Measurements from ENCODE around the gene OR8J1.
"Not testable (repeated sequence)": the region's sequence is repeated elsewhere in the genome, so short reads cannot be mapped to it uniquely, and the experiment has no call there.

The OR8J1 gene

GRCh38 chr11:56353991-56354390 lies at the start of gene OR8J1:
OR8J1 (plus strand) TSS chr11:56354291; CDS start chr11:56360247, 5,956 bp downstream.
- no peaks in the 10 kb centered on the region for H3K36me3 Mint-ChIP-seq (ENCODE audit: low read depth)
- H3K9me3 Mint-ChIP-seq: peaks cover 4% of the 10 kb centered on the region
- H3K4me1 Mint-ChIP-seq (ENCODE audit: low read depth): no peaks in the 10 kb centered on the region
- no peaks in the 10 kb centered on the region for H3K27me3 Mint-ChIP-seq
- no peak within 1 kb of the TSS for H3K4me3 Mint-ChIP-seq
- no peak within 1 kb of the TSS for H3K27ac Mint-ChIP-seq
- DNase-seq: no peak

GRCh38 chr11:56307836-56308235 lies 46.3 kb upstream of the OR8J1 start:
- Mint-ChIP-seq H3K9me3 (peaks cover 24% of the 10 kb centered on the region), H3K27me3 (no peaks in the 10 kb centered on the region), H3K27ac (no peak overlapping the region), H3K4me3 (no peak overlapping the region), H3K36me3 (ENCODE audit: low read depth) (no peaks in the 10 kb centered on the region), H3K4me1 (ENCODE audit: low read depth) (no peaks in the 10 kb centered on the region)
- DNase-seq: no peak

DNA sequence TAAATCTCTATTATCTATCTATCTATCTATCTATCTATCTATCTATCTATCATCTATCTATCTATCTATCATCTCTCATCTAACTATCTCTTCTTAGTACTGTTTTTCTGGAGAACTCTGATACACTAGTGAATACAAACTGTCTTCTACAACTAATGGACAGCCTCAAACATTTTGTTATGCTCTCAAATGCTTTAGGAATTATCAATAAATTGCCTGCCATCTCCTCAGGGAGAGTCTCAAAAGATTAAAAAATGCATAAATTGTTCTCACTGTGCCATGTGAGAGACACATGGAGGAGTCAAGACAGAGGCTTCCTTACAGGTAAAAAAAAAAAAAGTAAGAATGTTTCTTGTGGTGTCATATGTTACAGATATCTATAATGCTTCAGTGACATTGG lies 39.2 kb upstream of the OR8J1 start, which contains the start of gene OR8K3:
OR8K3 (plus strand) TSS at position 301 of the 400 bp plus-strand sequence. CDS start 3,163 bp downstream, outside the sequence.
- no peak for DNase-seq
- H3K36me3 Mint-ChIP-seq (ENCODE audit: low read depth): no peaks in the 10 kb centered on the region
- no peak within 1 kb of the TSS for H3K27ac Mint-ChIP-seq
- H3K9me3 Mint-ChIP-seq: peaks cover 4% of the 10 kb centered on the region
- H3K4me3 Mint-ChIP-seq: no peak within 1 kb of the TSS
- no peaks in the 10 kb centered on the region for H3K4me1 Mint-ChIP-seq (ENCODE audit: low read depth)
- no peaks in the 10 kb centered on the region for H3K27me3 Mint-ChIP-seq

DNA sequence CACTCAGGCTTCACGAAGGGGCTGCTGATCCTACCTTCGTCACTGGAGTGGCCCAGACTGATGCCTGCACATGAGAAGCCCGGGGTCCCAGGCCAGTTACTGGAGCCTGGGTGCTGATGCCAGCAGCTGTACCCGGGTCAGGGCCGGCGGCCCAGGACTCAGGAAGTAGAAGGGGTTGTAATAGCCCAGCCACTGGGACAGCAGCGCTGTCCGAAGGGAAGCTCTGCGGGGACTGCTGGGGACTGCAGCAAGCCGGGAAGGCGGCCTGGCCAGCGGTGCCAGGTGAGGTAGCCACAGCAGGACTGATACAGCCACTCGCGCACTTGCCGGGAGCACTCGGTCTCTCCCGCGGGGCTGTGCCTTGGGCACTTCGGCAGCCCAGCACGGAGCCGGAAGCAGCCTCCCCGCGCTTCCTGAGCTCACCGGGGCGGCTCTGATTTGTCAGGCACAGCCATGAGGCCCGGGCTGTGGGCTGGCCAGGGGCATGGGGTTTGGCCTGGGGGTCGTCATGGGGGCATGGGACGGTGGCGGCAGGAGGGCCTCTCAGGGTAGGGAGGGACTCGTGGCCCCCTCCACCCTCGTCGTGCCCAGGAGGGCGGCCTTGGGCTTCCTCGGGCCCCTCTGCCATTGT lies 22.1 kb upstream of the OR8J1 start:
- Mint-ChIP-seq H3K27ac (no peak overlapping the region), H3K4me3 (no peak overlapping the region), H3K9me3 (peaks cover 14% of the 10 kb centered on the region), H3K27me3 (no peaks in the 10 kb centered on the region), H3K4me1 (ENCODE audit: low read depth) (no peaks in the 10 kb centered on the region), H3K36me3 (ENCODE audit: low read depth) (no peaks in the 10 kb centered on the region)
- DNase-seq: no peak

GRCh38 chr11:56333156-56333555 lies 20.9 kb upstream of the OR8J1 start:
- no peak overlapping the region for H3K4me3 Mint-ChIP-seq
- no peaks in the 10 kb centered on the region for H3K36me3 Mint-ChIP-seq (ENCODE audit: low read depth)
- H3K27ac Mint-ChIP-seq: no peak overlapping the region
- no peaks in the 10 kb centered on the region for H3K27me3 Mint-ChIP-seq
- H3K9me3 Mint-ChIP-seq: peaks cover 15% of the 10 kb centered on the region
- DNase-seq: no peak
- H3K4me1 Mint-ChIP-seq (ENCODE audit: low read depth): no peaks in the 10 kb centered on the region

DNA sequence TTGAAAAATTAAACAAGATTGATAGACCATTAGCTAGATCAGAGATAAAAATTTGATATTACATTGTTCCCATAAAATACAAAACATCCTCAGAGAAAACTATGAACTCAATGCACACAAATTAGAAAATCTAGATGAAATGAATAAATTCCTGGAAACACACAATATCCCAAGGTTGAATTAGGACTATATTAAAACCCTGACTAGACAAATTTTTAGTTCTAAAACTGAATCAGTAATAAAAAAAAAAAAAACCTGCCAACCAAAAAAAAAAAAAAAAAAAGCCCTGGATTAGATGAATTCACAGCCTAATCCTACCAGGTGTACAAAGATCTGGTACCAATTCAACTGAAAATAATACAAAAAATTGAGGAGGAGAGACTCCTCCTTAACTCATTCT lies 13.8 kb upstream of the OR8J1 start:
- Mint-ChIP-seq H3K36me3 (ENCODE audit: low read depth) (no peaks in the 10 kb centered on the region), H3K4me3 (no peak overlapping the region), H3K27ac (no peak overlapping the region), H3K27me3 (no peaks in the 10 kb centered on the region), H3K9me3 (peaks cover 38% of the 10 kb centered on the region), H3K4me1 (ENCODE audit: low read depth) (no peaks in the 10 kb centered on the region)
- no peak for DNase-seq

DNA sequence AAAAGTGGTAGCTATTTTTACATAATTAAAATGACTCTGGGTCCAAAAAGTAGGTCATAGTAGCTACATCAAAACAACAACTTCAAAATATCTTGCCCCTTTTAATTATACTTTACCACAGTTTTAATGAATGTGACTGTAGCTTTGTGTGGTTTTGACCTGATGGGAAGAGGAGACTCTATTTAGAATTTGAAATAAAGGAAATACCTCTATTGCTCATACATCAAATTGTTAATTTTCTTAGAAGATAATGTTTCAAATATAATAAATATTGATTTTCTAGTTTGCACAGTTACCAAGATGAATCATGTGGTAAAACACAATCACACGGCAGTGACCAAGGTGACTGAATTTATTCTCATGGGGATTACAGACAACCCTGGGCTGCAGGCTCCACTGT lies 8.4 kb upstream of the OR8J1 start, which contains the start of gene OR8K1:
OR8K1 (plus strand) TSS at position 301 of the 400 bp plus-strand sequence; CDS start at position 301, 0 bp downstream.
- H3K27me3 Mint-ChIP-seq: no peaks in the 10 kb centered on the region
- DNase-seq: no peak
- H3K36me3 Mint-ChIP-seq (ENCODE audit: low read depth): no peaks in the 10 kb centered on the region
- no peak within 1 kb of the TSS for H3K27ac Mint-ChIP-seq
- H3K4me3 Mint-ChIP-seq: no peak within 1 kb of the TSS
- no peaks in the 10 kb centered on the region for H3K4me1 Mint-ChIP-seq (ENCODE audit: low read depth)
- peaks cover 27% of the 10 kb centered on the region for H3K9me3 Mint-ChIP-seq

- H3K36me3 Mint-ChIP-seq (ENCODE audit: low read depth): no peaks in the 10 kb centered on the region
- no peaks in the 10 kb centered on the region for H3K4me1 Mint-ChIP-seq (ENCODE audit: low read depth)
- H3K27ac Mint-ChIP-seq: no peak within 1 kb of the TSS
- DNase-seq: no peak
- peaks cover 13% of the 10 kb centered on the region for H3K9me3 Mint-ChIP-seq
- no peak within 1 kb of the TSS for H3K4me3 Mint-ChIP-seq
- no peaks in the 10 kb centered on the region for H3K27me3 Mint-ChIP-seq
Observed at GRCh38 chr11:56375324-56375723, 21.2 kb downstream of the OR8J1 start, which contains the start of gene OR8U1. OR8U1 (plus strand) TSS chr11:56375624; CDS start chr11:56375624, 0 bp downstream.

GRCh38 chr11:56380120-56380519 lies 26.0 kb downstream of the OR8J1 start:
- no peaks in the 10 kb centered on the region for H3K27me3 Mint-ChIP-seq
- peaks cover 19% of the 10 kb centered on the region for H3K9me3 Mint-ChIP-seq
- no peaks in the 10 kb centered on the region for H3K36me3 Mint-ChIP-seq (ENCODE audit: low read depth)
- no peak overlapping the region for H3K4me3 Mint-ChIP-seq
- no peak for DNase-seq
- H3K27ac Mint-ChIP-seq: no peak overlapping the region
- H3K4me1 Mint-ChIP-seq (ENCODE audit: low read depth): no peaks in the 10 kb centered on the region

DNA sequence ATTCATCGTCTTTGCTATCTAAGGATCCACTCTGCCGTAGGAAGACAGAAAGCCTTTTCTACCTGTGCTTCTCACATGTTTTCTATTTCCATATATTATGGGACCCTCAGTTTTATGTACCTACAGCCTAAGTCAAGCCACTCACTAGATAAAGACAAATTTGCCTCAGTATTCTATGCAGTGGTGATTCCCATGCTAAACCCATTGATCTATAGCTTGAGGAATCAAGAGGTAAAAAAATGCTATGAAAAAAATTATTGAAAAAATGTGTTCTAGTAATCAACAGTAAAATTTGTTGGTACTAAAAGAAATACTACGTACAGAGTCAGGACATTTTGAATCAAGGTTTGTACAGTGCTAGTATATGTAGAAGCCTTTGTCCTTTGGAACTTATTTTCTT lies 40.3 kb downstream of the OR8J1 start:
- Mint-ChIP-seq H3K4me1 (ENCODE audit: low read depth) (no peaks in the 10 kb centered on the region), H3K9me3 (peaks cover 26% of the 10 kb centered on the region), H3K27me3 (no peaks in the 10 kb centered on the region), H3K36me3 (ENCODE audit: low read depth) (no peaks in the 10 kb centered on the region), H3K4me3 (no peak overlapping the region), H3K27ac (no peak overlapping the region)
- DNase-seq: no peak

- Mint-ChIP-seq H3K4me3 (no peak overlapping the region), H3K4me1 (ENCODE audit: low read depth) (no peaks in the 10 kb centered on the region), H3K9me3 (peaks cover 22% of the 10 kb centered on the region), H3K27ac (no peak overlapping the region), H3K36me3 (ENCODE audit: low read depth) (no peaks in the 10 kb centered on the region), H3K27me3 (no peaks in the 10 kb centered on the region)
- DNase-seq: no peak
Observed at GRCh38 chr11:56396047-56396446, 42.0 kb downstream of the OR8J1 start.

DNA sequence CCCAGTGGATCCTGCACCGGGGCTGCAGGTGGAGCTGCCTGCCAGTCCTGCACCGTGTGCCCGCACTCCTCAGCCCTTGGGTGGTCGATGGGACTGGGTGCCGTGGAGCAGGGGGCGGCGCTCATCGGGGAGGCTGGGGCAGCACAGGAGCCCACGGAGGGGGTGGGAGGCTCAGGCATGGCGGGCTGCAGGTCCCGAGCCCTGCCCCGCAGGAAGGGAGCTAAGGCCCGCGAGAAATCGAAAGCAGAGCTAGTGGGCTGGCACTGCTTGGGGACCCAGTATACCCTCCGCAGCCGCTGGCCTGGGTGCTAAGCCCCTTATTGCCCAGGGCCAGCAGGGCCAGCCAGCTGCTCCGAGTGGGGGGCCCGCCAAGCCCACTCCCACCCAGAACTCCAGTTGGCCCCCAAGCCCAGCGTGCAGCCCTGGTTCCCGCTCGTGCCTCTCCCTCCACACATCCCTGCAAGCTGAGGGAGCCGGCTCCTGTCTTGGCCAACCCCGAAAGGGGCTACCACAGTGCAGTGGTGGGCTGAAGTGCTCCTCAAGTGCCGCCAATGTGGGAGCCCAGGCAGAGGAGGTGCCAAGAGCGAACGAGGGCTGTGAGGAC lies 47.9 kb downstream of the OR8J1 start:
- DNase-seq; H3K4me1 Mint-ChIP-seq (ENCODE audit: low read depth); H3K4me3 Mint-ChIP-seq; H3K36me3 Mint-ChIP-seq (ENCODE audit: low read depth); H3K27me3 Mint-ChIP-seq; H3K27ac Mint-ChIP-seq: not testable (repeated sequence)
- peaks cover 37% of the 10 kb centered on the region for H3K9me3 Mint-ChIP-seq

DNA sequence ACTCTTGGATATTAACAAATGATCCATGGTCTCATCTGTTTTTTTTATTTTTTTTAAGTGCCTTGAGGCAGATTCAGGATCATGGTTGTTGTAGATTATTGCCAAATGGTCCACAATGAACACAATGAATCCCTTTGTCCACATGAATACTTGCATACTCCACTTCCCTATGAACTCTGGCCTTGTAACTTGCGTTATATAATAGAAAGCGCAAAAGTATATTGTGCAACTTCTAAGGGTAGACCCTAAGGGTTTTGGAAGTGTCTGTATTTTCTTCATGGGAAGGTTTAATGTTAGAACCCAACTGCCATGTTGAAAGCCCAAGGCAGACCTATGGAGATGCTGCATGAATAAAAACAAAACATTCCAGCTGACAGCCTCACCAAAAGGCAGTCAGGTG lies 50.3 kb downstream of the OR8J1 start:
- Mint-ChIP-seq H3K36me3 (ENCODE audit: low read depth) (no peaks in the 10 kb centered on the region), H3K9me3 (peaks cover 52% of the 10 kb centered on the region), H3K27me3 (no peaks in the 10 kb centered on the region), H3K4me1 (ENCODE audit: low read depth) (no peaks in the 10 kb centered on the region), H3K27ac (no peak overlapping the region), H3K4me3 (no peak overlapping the region)
- no peak for DNase-seq

DNA sequence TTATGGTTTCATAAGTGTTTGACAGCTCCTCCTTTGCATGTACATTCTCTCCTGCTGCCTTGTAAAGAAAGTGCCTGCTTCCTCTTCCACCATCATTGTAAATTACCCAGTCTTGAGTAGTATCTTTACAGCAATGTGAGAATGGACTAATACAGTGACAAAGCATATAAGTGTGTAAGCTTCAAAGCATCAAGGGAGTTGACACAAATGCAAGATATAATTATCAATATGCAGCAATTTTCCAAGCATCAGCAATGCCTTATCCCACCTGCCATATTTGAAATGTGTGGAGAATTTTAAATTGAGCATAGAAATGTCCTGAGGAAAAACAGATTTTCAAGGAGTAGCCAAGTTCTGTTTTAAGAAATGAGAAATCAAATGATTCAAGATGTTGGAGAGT lies 56.7 kb downstream of the OR8J1 start:
- no peaks in the 10 kb centered on the region for H3K27me3 Mint-ChIP-seq
- no peaks in the 10 kb centered on the region for H3K36me3 Mint-ChIP-seq (ENCODE audit: low read depth)
- no peak for DNase-seq
- no peak overlapping the region for H3K4me3 Mint-ChIP-seq
- no peak overlapping the region for H3K27ac Mint-ChIP-seq
- H3K9me3 Mint-ChIP-seq: peaks cover 40% of the 10 kb centered on the region
- H3K4me1 Mint-ChIP-seq (ENCODE audit: low read depth): no peaks in the 10 kb centered on the region

All from activated T-cell treated with anti-CD3 and anti-CD28 coated beads, Interleukin-2, amount 50 U/mL, for 24 hours (primary cell).